HepG2 (cell line): ENCODE data around the gene PRDX5. TPM values are rescaled to one million over a fixed set of nuclear protein-coding genes. Genes with fewer than 3 reads are reported as not detected.

Experiments used
- ARNT ChIP-seq: fragments of 450-650 bp; IDR thresholded peaks from 2 replicates; pipeline ENCODE4 v1.6.1; 2017
- CAMTA2 ChIP-seq: sonication (generic); formaldehyde crosslinking; IDR thresholded peaks from 2 replicates; pipeline ENCODE4 v1.4.0; 2020; ENCODE audit warnings: mild to moderate bottlenecking, missing genetic modification reagents, borderline replicate concordance
- CEBPB ChIP-seq: IDR thresholded peaks from 2 replicates; pipeline ENCODE4 v1.6.1; 2011; ENCODE audit warnings: low read depth, low read length, improper control_type of control experiment, borderline replicate concordance
- FOXC1 ChIP-seq: sonication (generic); formaldehyde crosslinking; IDR thresholded peaks from 2 replicates; pipeline ENCODE4 v1.8.0; 2022; ENCODE audit warnings: mild to moderate bottlenecking, missing genetic modification reagents, borderline replicate concordance
- GATA4 ChIP-seq: sonication (generic); IDR thresholded peaks from 2 replicates; pipeline ENCODE4 v1.6.1; 2016; ENCODE audit warnings: antibody characterized with exemption, low read depth, borderline replicate concordance
- GTF2F1 ChIP-seq: fragments of 150-350 bp; IDR thresholded peaks from 2 replicates; pipeline ENCODE4 v1.6.1; 2014; ENCODE audit warnings: low read length
- HNRNPUL1 ChIP-seq: fragments of 200-400 bp; formaldehyde crosslinking; IDR thresholded peaks from 2 replicates; pipeline ENCODE4 v1.6.1; 2017; ENCODE audit warnings: low read depth, mild to moderate bottlenecking, low read length, moderate library complexity
- KLF16 ChIP-seq, 2 experiments: sonication (generic) in 1 of 2; formaldehyde crosslinking in 1 of 2; IDR thresholded peaks; 2 replicates each; pipeline versions ENCODE4 v1.6.1 to v1.8.0; 2016 to 2023; ENCODE audit warnings: missing genetic modification reagents in 2 of 2, missing compliant biosample characterization in 1 of 2
- MATR3 ChIP-seq: sonication (generic); formaldehyde crosslinking; IDR thresholded peaks from 2 replicates; pipeline ENCODE4 v1.4.0; 2020; ENCODE audit warnings: missing genetic modification reagents
- MIER3 ChIP-seq: IDR thresholded peaks from 2 replicates; pipeline ENCODE4 v1.6.1; 2016; ENCODE audit warnings: missing compliant biosample characterization, borderline replicate concordance
- MIXL1 ChIP-seq: IDR thresholded peaks from 2 replicates; pipeline ENCODE4 v1.6.1; 2016
- SALL2 ChIP-seq: sonication (generic); formaldehyde crosslinking; IDR thresholded peaks from 2 replicates; pipeline ENCODE4 v1.8.1; 2023; ENCODE audit warnings: mild to moderate bottlenecking, missing genetic modification reagents, inconsistent platforms
- SNAI1 ChIP-seq: sonication (generic); formaldehyde crosslinking; IDR thresholded peaks from 2 replicates; pipeline ENCODE4 v1.5.0; 2020; ENCODE audit warnings: mild to moderate bottlenecking, missing genetic modification reagents, borderline replicate concordance
- SSRP1 ChIP-seq: IDR thresholded peaks from 2 replicates; pipeline ENCODE4 v1.6.1; 2016; ENCODE audit warnings: control low read depth
- TBL1XR1 ChIP-seq: fragments of 150-350 bp; IDR thresholded peaks from 2 replicates; pipeline ENCODE4 v1.6.1; 2014; ENCODE audit warnings: borderline replicate concordance, low read length; ENCODE audit not compliant: partially characterized antibody
- ZFYVE20 ChIP-seq: sonication (generic); formaldehyde crosslinking; IDR thresholded peaks from 2 replicates; pipeline ENCODE4 v1.8.0; 2023; ENCODE audit warnings: low read depth, mild to moderate bottlenecking, moderate library complexity, missing genetic modification reagents, borderline replicate concordance
- ZNF180 ChIP-seq: sonication (generic); formaldehyde crosslinking; IDR thresholded peaks from 2 replicates; pipeline ENCODE4 v1.4.0; 2020; ENCODE audit warnings: low read depth, missing genetic modification reagents, borderline replicate concordance
- ZNF343 ChIP-seq: sonication (generic); formaldehyde crosslinking; IDR thresholded peaks from 2 replicates; pipeline ENCODE4 v1.4.0; 2020; ENCODE audit warnings: mild to moderate bottlenecking, missing genetic modification reagents
- ZNF549 ChIP-seq: sonication (generic); formaldehyde crosslinking; IDR thresholded peaks from 2 replicates; pipeline ENCODE4 v1.5.0; 2020; ENCODE audit warnings: missing genetic modification reagents
- ZNF569 ChIP-seq: sonication (generic); formaldehyde crosslinking; IDR thresholded peaks from 2 replicates; pipeline ENCODE4 v1.5.0; 2020; ENCODE audit warnings: mild to moderate bottlenecking, missing genetic modification reagents, moderate library complexity, borderline replicate concordance
- ZNF768 ChIP-seq: sonication (generic); formaldehyde crosslinking; IDR thresholded peaks from 2 replicates; pipeline ENCODE4 v1.4.0; 2020; ENCODE audit warnings: missing genetic modification reagents
- ZNF883 ChIP-seq: sonication (generic); formaldehyde crosslinking; IDR thresholded peaks from 2 replicates; pipeline ENCODE4 v1.5.1; 2020; ENCODE audit warnings: mild to moderate bottlenecking, missing genetic modification reagents; ENCODE audit errors: not compliant biosample characterization
- polyA plus RNA-seq, 8 experiments: library from polyadenylated mRNA; depleted of rRNA in 3 of 8; stranded (reverse) in 7 of 8; unstranded in 1 of 8; fragments of >200 nt; fragmentation: Illumina TruSeq in 4 of 8; extraction: Trizol in 4 of 8; gene quantifications; 2 replicates each; pipeline versions ENCODE4 v1.2.1 to v1.2.3, GENCODE V29; 2011 to 2016; ENCODE audit warnings: low read depth in 4 of 8, missing spikeins in 1 of 8, mixed read lengths in 1 of 8; ENCODE audit not compliant: insufficient read depth in 1 of 8
- total RNA-seq, 5 experiments: library from RNA; depleted of rRNA; stranded (reverse); fragments of >200 nt; fragmentation: Illumina TruSeq; extraction: Trizol; gene quantifications; 2 replicates each; pipeline ENCODE4 v1.2.3, GENCODE V29; 2016; ENCODE audit warnings: low read depth in 1 of 5
- TF ChIP-seq, protein P1 (sequence below): sonication (generic); formaldehyde crosslinking; IDR thresholded peaks from 2 replicates; pipeline ENCODE4 v1.5.0; 2020; ENCODE audit warnings: missing genetic modification reagents
- TF ChIP-seq, protein P2 (sequence below): fragments of 450-650 bp; IDR thresholded peaks from 2 replicates; pipeline ENCODE4 v1.6.1; 2016
- TF ChIP-seq, protein P3 (sequence below): sonication (generic); formaldehyde crosslinking; IDR thresholded peaks from 2 replicates; pipeline ENCODE4 v1.4.0; 2020; ENCODE audit warnings: missing genetic modification reagents
- TF ChIP-seq, protein P4 (sequence below): sonication (generic); formaldehyde crosslinking; IDR thresholded peaks from 2 replicates; pipeline ENCODE4 v1.5.0; 2020; ENCODE audit warnings: mild to moderate bottlenecking, missing genetic modification reagents, borderline replicate concordance

The PRDX5 gene
- total and polyA plus RNA-seq, 2 of the 13 experiments (the other 11 are each of a cell fraction or from before 2014, with no cell fraction given), result 215 to 311 TPM

DNA sequence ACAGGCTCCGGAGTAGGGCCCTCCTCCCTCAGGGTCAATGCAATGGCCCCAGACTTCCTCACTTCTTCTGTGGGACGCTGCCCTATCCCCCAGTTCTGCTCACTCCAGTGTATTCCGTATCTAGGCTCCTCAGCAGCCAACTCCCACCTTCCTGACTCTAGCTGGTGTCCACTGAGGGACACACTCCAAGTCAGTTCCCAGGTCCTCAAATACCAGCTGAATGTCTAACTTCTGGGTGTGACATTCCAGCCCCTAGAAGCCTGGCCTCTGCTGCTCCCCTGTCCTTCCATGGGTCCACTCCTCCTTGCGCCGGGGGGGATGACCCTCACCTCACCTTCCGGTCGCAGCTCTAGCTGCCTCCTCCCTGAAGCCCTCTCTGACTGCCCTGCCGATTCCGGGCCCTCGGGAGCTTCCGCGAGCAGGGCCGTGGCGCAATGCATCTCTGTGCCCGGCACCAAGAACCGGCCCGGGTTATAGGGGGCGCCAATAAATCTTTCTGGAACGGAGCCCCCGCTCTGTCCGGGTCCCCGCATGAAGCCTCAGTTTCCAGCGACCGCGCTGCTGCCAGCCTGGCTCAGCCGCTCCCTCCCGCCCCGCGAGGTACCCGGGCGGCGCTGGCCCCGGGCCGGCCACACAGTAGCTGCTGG is 48.9 kb upstream of the PRDX5 start (continued):
- no peak for TF ChIP-seq MIER3
- TF ChIP-seq MATR3 (CRISPR knock-in tag), result no peak
- TF ChIP-seq ZNF883 (CRISPR knock-in tag), result no peak
- TF ChIP-seq ZNF343 (CRISPR knock-in tag), result 0 out of 2 replicates have a peak, but pooled peaks have one; percentile 2
- TF ChIP-seq ZNF569 (CRISPR knock-in tag), result 0 out of 2 replicates have a peak, but pooled peaks have one; percentile 60
- no peak; the same call in 1 of the 2 replicates for TF ChIP-seq CAMTA2 (CRISPR knock-in tag)
- no peak for TF ChIP-seq SNAI1
- TF ChIP-seq ZFYVE20 (CRISPR knock-in tag), result no peak
- no peak for TF ChIP-seq MIXL1 (CRISPR knock-in tag)
- no peak for TF ChIP-seq ZNF180
- TF ChIP-seq ZNF768 (CRISPR knock-in tag), result 0 out of 2 replicates have a peak, but pooled peaks have one; percentile 70
- no peak for TF ChIP-seq FOXC1 (CRISPR knock-in tag)
- no peak for TF ChIP-seq GATA4
- no peak for TF ChIP-seq ARNT
- TF ChIP-seq SALL2 (CRISPR knock-in tag), result no peak
- no peak for TF ChIP-seq GTF2F1
- no peak for TF ChIP-seq TBL1XR1
- 0 out of 2 replicates have a peak, but pooled peaks have one; percentile 23 for TF ChIP-seq CEBPB
- TF ChIP-seq ZNF549 (CRISPR knock-in tag), result no peak
- TF ChIP-seq, protein P1, sequence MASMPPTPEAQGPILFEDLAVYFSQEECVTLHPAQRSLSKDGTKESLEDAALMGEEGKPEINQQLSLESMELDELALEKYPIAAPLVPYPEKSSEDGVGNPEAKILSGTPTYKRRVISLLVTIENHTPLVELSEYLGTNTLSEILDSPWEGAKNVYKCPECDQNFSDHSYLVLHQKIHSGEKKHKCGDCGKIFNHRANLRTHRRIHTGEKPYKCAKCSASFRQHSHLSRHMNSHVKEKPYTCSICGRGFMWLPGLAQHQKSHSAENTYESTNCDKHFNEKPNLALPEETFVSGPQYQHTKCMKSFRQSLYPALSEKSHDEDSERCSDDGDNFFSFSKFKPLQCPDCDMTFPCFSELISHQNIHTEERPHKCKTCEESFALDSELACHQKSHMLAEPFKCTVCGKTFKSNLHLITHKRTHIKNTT (CRISPR knock-in tag), result no peak
- TF ChIP-seq HNRNPUL1, result no peak
- TF ChIP-seq, protein P2, sequence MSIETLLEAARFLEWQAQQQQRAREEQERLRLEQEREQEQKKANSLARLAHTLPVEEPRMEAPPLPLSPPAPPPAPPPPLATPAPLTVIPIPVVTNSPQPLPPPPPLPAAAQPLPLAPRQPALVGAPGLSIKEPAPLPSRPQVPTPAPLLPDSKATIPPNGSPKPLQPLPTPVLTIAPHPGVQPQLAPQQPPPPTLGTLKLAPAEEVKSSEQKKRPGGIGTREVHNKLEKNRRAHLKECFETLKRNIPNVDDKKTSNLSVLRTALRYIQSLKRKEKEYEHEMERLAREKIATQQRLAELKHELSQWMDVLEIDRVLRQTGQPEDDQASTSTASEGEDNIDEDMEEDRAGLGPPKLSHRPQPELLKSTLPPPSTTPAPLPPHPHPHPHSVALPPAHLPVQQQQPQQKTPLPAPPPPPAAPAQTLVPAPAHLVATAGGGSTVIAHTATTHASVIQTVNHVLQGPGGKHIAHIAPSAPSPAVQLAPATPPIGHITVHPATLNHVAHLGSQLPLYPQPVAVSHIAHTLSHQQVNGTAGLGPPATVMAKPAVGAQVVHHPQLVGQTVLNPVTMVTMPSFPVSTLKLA, result no peak
- TF ChIP-seq SSRP1 (CRISPR knock-in tag), result peak; percentile 59
- TF ChIP-seq KLF16 (CRISPR knock-in tag; IDR thresholded peaks at IDR 0.05), result 0 out of 4 replicates have a peak, but pooled peaks of 1 of the 2 experiments have one; percentile 29
- TF ChIP-seq, protein P3, sequence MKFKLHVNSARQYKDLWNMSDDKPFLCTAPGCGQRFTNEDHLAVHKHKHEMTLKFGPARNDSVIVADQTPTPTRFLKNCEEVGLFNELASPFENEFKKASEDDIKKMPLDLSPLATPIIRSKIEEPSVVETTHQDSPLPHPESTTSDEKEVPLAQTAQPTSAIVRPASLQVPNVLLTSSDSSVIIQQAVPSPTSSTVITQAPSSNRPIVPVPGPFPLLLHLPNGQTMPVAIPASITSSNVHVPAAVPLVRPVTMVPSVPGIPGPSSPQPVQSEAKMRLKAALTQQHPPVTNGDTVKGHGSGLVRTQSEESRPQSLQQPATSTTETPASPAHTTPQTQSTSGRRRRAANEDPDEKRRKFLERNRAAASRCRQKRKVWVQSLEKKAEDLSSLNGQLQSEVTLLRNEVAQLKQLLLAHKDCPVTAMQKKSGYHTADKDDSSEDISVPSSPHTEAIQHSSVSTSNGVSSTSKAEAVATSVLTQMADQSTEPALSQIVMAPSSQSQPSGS (CRISPR knock-in tag), result no peak
- TF ChIP-seq, protein P4, sequence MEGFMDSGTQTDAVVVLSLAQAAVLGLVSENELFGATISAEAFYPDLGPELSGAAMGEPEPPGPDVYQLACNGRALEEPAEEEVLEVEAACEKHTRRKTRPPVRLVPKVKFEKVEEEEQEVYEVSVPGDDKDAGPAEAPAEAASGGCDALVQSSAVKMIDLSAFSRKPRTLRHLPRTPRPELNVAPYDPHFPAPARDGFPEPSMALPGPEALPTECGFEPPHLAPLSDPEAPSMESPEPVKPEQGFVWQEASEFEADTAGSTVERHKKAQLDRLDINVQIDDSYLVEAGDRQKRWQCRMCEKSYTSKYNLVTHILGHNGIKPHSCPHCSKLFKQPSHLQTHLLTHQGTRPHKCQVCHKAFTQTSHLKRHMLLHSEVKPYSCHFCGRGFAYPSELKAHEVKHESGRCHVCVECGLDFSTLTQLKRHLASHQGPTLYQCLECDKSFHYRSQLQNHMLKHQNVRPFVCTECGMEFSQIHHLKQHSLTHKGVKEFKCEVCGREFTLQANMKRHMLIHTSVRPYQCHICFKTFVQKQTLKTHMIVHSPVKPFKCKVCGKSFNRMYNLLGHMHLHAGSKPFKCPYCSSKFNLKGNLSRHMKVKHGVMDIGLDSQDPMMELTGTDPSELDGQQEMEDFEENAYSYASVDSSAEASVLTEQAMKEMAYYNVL (CRISPR knock-in tag), result no peak
